Motor neuron (in vitro differentiated cells): ENCODE measurements around the gene APOBEC2. TPM values are rescaled to one million over a fixed set of nuclear protein-coding genes. Genes with fewer than 3 reads are reported as not detected.

Source experiments
- ATAC-seq, 8 experiments: fragments of 200-7000 bp; cut with Tn5 transposase; replicated peaks in 6 of 8; 2 replicates each; pipeline ENCODE4 v1.8.0; 2021; ENCODE audit warnings: mild to moderate bottlenecking in 8 of 8, moderate library complexity in 8 of 8
- H3K27ac ChIP-seq, 2 donors: fragments of 250-450 bp; sonication (Bioruptor Pico); 2 replicates each; pipeline ENCODE4 v1.9.0; 2021; ENCODE audit warnings: antibody characterized with exemption in 2 of 2, mild to moderate bottlenecking in 2 of 2, moderate library complexity in 1 of 2
- H3K4me1 ChIP-seq, 2 donors: fragments of 250-450 bp; sonication (Bioruptor Pico); replicated peaks in 1 of 2; 2 replicates each; pipeline ENCODE4 v1.6.1; 2021; ENCODE audit warnings: antibody characterized with exemption in 2 of 2, mild to moderate bottlenecking in 2 of 2, moderate library complexity in 1 of 2
- H3K4me3 ChIP-seq, 5 donors: fragments of 250-450 bp; sonication (Bioruptor Pico); 2 replicates each; pipeline ENCODE4 v1.9.0; 2021; ENCODE audit warnings: antibody characterized with exemption in 5 of 5, mild to moderate bottlenecking in 5 of 5, moderate library complexity in 4 of 5
- whole genome bisulfite sequencing, 10 experiments: fragments of 450-650 bp; shearing (Covaris generic); methylation state at CpG; one replicate each; pipeline ENCODE4 v1.0.0; 2022; 5-methylcytosine and 5-hydroxymethylcytosine counted together
- in situ Hi-C, 9 experiments: fragments of 400-800 bp; cut with MboI; loops; one replicate each; pipeline ENCODE4 v1.15.0; 2021; ENCODE audit warnings: low sequenced_read_pairs in 9 of 9, low pct_unique_long_range_greater_than_20kb in 2 of 9; ENCODE audit not compliant: unreplicated experiment in 9 of 9
- total RNA-seq, 8 experiments: library from RNA; unstranded; fragments of 300-600 nt; gene quantifications; 2 replicates each; pipeline versions ENCODE4 v1.2.3 to v1.2.4, GENCODE V29; 2022

Gene APOBEC2
- total RNA-seq, 8 experiments from 2014 or later, result 0.22 to 0.90 (median 0.45) TPM; not detected in 3

DNA sequence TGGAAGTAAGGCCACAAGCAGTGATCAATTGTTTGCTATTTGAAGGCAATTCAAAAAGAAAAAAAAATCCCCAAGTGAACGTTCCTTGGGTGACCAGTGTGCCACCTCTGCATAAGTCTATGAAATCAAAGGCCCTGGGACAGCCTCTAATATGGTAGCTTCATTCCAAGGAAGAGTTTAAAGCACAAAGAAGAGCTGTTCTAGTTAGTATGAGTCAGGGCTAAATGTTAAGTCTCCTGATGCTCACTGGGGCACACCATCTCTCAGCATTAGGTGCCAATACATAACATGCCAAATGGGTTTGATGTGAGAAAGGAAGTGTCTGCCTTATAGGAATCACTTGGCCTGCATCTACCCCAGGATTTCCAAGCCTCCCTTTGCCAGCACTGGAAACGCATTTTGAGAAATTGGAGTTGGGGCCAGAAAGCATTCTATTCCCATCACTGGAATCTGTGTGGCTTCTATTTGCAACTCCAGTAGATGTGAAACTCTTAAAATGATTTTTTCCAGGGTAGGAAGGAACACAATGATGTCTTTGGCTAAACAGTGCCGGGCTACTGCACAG, 27.0 kb upstream of the APOBEC2 start:
- no peak for ATAC-seq
- Histone ChIP-seq H3K4me1 (peaks cover 0 to 2% of the 10 kb centered on the region in 2 donors), H3K27ac (no peak overlapping the region), H3K4me3 (no peak overlapping the region)
- in situ Hi-C loops, result loop anchor here in 4 of 9 experiments (10.0 to 25.0 kb wide), 4 partner anchors 131 to 1664 kb away; no protein-coding TSS in a partner anchor
- WGBS, 10 experiments, result 50 to 100% (median 72%) methylated on average over 1 to 3 of the region's 3 CpGs; no CpG with 5 or more reads in 2 of the 10 experiments

GRCh38 chr6:41027241-41027640, 25.8 kb upstream of the APOBEC2 start:
- no peak overlapping the region for H3K4me3 ChIP-seq
- no peak overlapping the region for H3K27ac ChIP-seq
- in situ Hi-C loops, result loop anchor here in 4 of 9 experiments (10.0 to 25.0 kb wide), 4 partner anchors 132 to 1665 kb away; no protein-coding TSS in a partner anchor
- peaks cover 0 to 2% of the 10 kb centered on the region in 2 donors for H3K4me1 ChIP-seq
- ATAC-seq, result no peak
- WGBS, 10 experiments, result 53 to 100% (median 79%) methylated on average over 1 to 3 of the region's 4 CpGs; no CpG with 5 or more reads in 1 of the 10 experiments

DNA sequence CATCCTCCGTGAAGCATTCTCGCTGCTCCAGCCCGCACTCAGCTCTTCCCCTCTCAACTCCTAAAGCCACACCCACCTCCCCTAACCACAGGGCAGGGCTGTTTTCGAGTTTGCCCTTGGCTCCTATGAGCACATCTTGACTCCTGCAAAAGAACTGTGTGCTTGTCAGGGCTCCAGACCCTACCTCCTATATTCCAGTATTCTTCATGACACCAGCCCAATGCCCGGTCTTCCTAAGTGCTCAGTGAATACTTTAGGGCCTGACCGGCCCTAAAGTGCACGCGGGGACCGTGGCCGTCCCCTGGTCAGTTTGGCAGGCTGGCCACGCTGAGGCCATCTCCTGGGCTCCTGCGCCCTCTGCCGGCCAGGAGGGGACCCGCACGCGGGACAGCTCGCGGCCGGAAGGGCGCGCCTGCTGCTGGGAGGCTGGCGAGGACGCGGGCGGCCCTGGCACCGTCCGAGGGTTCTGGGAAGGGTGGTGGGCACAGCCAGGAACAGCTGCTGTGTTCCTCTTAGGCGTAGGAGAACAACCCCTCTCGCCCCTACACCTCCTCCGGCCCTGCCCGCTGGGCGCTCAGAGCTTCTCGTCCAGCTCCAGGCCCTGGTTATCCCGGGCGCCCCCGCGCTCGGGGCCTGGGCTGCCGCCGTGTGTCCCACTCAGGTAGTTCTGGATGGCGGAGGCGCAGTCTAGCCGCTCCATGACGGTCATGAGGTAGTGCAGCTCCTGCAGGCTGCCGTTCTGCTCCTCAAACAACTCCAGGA, 25.0 kb upstream of the APOBEC2 start:
- peak overlapping the region; percentile 7 to 28 (median 21) for H3K4me3 ChIP-seq
- no peak overlapping the region for H3K27ac ChIP-seq
- 4 to 10% (median 10%) methylated on average over 2 to 10 of the region's 45 CpGs; no CpG with 5 or more reads in 7 of the 10 experiments for WGBS, 10 experiments
- in situ Hi-C loops, result loop anchor here in 4 of 9 experiments (10.0 to 25.0 kb wide), 4 partner anchors 133 to 1666 kb away; no protein-coding TSS in a partner anchor
- H3K4me1 ChIP-seq, result peaks cover 0 to 2% of the 10 kb centered on the region in 2 donors
- ATAC-seq, result peak; percentile 92 to 97 (median 94)

GRCh38 chr6:41028561-41029412, 24.2 kb upstream of the APOBEC2 start:
- no peak for ATAC-seq
- WGBS, 10 experiments, result 71 to 100% (median 96%) methylated on average over 1 to 5 of the region's 13 CpGs; no CpG with 5 or more reads in 2 of the 10 experiments
- Histone ChIP-seq H3K4me3 (peak overlapping the region in 2 of 5 donors; percentile 24 to 28), H3K27ac (no peak overlapping the region), H3K4me1 (peaks cover 0 to 2% of the 10 kb centered on the region in 2 donors)
- in situ Hi-C loops, result loop anchor here in 4 of 9 experiments (10.0 to 25.0 kb wide), 4 partner anchors 134 to 1666 kb away; no protein-coding TSS in a partner anchor

DNA sequence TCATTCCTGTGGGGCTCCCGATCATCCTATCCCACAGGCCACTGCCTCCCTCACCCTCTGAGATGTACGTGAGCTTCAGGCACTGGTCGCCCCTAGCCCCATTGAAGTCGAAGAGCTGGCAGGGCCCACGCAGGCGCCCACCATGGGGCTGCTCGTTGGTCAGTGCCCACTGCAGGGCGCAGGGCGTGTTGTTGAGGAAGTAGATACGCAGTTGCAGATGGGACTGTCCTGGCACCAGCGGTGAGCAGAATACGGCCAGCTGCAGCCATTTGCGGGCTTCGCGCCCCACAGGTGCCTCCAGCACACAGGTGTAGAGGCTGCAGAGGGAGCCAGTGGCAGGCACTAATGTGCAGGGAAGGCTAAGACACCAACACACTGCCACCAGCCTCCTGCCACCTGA, 20.2 kb upstream of the APOBEC2 start:
- no peak overlapping the region for H3K4me3 ChIP-seq
- no peak overlapping the region for H3K27ac ChIP-seq
- ATAC-seq, result no peak
- in situ Hi-C loops, result loop anchor here in 2 of 9 experiments (25.0 kb wide), 2 partner anchors 1046 to 1671 kb away; no protein-coding TSS in a partner anchor
- WGBS, 10 experiments, result 40 to 98% (median 92%) methylated on average over 1 to 10 of the region's 15 CpGs; no CpG with 5 or more reads in 6 of the 10 experiments
- peaks cover 0 to under 1% of the 10 kb centered on the region in 2 donors for H3K4me1 ChIP-seq

- Histone ChIP-seq H3K4me3 (no peak overlapping the region), H3K4me1 (no peaks in the 10 kb centered on the region), H3K27ac (no peak overlapping the region)
- 74 to 100% (median 90%) methylated on average over 1 to 5 of the region's 13 CpGs; no CpG with 5 or more reads in 4 of the 10 experiments for WGBS, 10 experiments
- in situ Hi-C loops, result loop anchor here in 2 of 9 experiments (25.0 kb wide), 2 partner anchors 1046 to 1671 kb away; no protein-coding TSS in a partner anchor
- no peak for ATAC-seq
These were observed 19.2 kb upstream of the APOBEC2 start for GRCh38 chr6:41033776-41034175.

- WGBS, 10 experiments, result 40 to 100% (median 80%) methylated on average over 1 to 3 of the region's 3 CpGs; no CpG with 5 or more reads in 1 of the 10 experiments
- Histone ChIP-seq H3K4me1 (no peaks in the 10 kb centered on the region), H3K4me3 (no peak overlapping the region), H3K27ac (no peak overlapping the region)
- ATAC-seq, result peak in 2 of 8 experiments; percentile 16 to 57
- in situ Hi-C loops, result loop anchor here in 2 of 9 experiments (25.0 kb wide), 2 partner anchors 1049 to 1674 kb away; no protein-coding TSS in a partner anchor
These were observed 16.8 kb upstream of the APOBEC2 start for GRCh38 chr6:41036186-41036585.

GRCh38 chr6:41036601-41037000, 16.4 kb upstream of the APOBEC2 start:
- ATAC-seq, result no peak
- no peak overlapping the region for H3K4me3 ChIP-seq
- 80 to 100% (median 90%) methylated on average over 1 of the region's 2 CpGs; no CpG with 5 or more reads in 6 of the 10 experiments for WGBS, 10 experiments
- in situ Hi-C loops, result loop anchor here in 2 of 9 experiments (25.0 kb wide), 2 partner anchors 1049 to 1674 kb away; no protein-coding TSS in a partner anchor
- no peaks in the 10 kb centered on the region for H3K4me1 ChIP-seq
- no peak overlapping the region for H3K27ac ChIP-seq

- 40 to 100% (median 88%) methylated on average over 1 to 9 of the region's 13 CpGs for WGBS, 10 experiments
- ATAC-seq, result no peak
- Histone ChIP-seq H3K4me3 (no peak overlapping the region), H3K4me1 (no peaks in the 10 kb centered on the region), H3K27ac (no peak overlapping the region)
- in situ Hi-C loops, result loop anchor here in 2 of 9 experiments (25.0 kb wide), 2 partner anchors 1050 to 1675 kb away; no protein-coding TSS in a partner anchor
These were observed 15.7 kb upstream of the APOBEC2 start for GRCh38 chr6:41037107-41037900.

DNA sequence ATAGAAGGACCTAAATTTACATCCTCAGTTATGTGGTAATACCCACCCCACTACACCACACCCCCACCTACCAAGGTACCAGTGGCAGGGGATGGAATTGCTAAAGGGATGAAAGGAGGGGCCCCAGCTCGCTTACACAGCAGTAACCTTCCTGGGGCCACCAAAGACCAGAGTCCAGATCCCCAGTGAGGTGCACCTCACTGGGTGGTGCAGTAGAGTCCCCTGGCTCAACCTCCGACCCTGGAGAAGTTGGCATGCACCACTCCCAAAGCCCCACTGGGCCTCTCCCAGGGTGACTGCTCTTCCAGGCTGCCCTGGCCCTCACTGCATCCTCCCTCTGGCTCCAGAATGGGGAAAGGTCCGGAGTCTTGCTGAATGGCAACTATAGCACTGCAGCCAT, 14.8 kb upstream of the APOBEC2 start:
- in situ Hi-C loops, result loop anchor here in 2 of 9 experiments (25.0 kb wide), 2 partner anchors 1051 to 1676 kb away; no protein-coding TSS in a partner anchor
- no peak for ATAC-seq
- Histone ChIP-seq H3K27ac (no peak overlapping the region), H3K4me3 (no peak overlapping the region), H3K4me1 (no peaks in the 10 kb centered on the region)
- WGBS, 10 experiments, result 0 to 100% methylated on average over 1 of the region's 3 CpGs; no CpG with 5 or more reads in 8 of the 10 experiments
